Gastroesophageal sphincter (tissue), 3 donors: Measurements from ENCODE around the gene PSMG1.

Experiments used
- CTCF ChIP-seq, 4 experiments: fragments of 200-600 bp in 2 of 4; fragments of 450-650 bp in 2 of 4; sonication (generic) in 1 of 4; IDR thresholded peaks; one replicate each; pipeline ENCODE4 v1.5.1; 2017 to 2019; ENCODE audit warnings: antibody characterized with exemption in 4 of 4, mild to moderate bottlenecking in 2 of 4, moderate library complexity in 2 of 4
- EP300 ChIP-seq: sonication (generic); formaldehyde crosslinking; IDR thresholded peaks from one replicate; pipeline ENCODE4 v1.6.1; 2017; ENCODE audit warnings: antibody characterized with exemption, mild to moderate bottlenecking
- POLR2A ChIP-seq, 2 donors: fragments of 450-650 bp; IDR thresholded peaks; one replicate each; pipeline ENCODE4 v1.6.1; 2017; ENCODE audit warnings: antibody characterized with exemption in 2 of 2, mild to moderate bottlenecking in 2 of 2, moderate library complexity in 1 of 2
- POLR2AphosphoS5 ChIP-seq: sonication (generic); formaldehyde crosslinking; IDR thresholded peaks from one replicate; pipeline ENCODE4 v1.6.1; 2017; ENCODE audit warnings: antibody characterized with exemption

DNA sequence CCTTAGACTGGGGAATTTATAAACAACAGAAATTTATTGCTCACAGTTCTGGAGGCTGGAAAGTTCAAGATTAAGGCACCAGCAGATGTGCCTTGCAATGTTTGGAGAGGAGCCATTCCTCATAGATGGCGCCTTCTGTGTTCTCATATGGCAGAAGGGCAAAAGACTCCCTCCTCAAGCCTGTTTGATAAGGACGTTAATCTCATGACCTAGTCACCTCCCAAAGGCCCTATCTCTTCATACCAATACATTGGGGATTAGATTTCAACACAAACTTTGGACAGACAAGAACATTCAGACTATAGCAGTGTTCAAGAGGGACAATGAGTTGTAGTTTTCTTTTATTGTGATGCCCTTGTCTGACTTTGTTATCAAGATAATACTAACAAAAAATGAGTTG, 34.3 kb downstream of the PSMG1 start:
- no peak for TF ChIP-seq CTCF (IDR thresholded peaks at IDR 0.05)
- TF ChIP-seq POLR2A (IDR thresholded peaks at IDR 0.05), result no peak
- no peak for TF ChIP-seq EP300
- no peak for TF ChIP-seq POLR2AphosphoS5
